ENCODE results near the gene CAPN2.

Gene CAPN2

DNA sequence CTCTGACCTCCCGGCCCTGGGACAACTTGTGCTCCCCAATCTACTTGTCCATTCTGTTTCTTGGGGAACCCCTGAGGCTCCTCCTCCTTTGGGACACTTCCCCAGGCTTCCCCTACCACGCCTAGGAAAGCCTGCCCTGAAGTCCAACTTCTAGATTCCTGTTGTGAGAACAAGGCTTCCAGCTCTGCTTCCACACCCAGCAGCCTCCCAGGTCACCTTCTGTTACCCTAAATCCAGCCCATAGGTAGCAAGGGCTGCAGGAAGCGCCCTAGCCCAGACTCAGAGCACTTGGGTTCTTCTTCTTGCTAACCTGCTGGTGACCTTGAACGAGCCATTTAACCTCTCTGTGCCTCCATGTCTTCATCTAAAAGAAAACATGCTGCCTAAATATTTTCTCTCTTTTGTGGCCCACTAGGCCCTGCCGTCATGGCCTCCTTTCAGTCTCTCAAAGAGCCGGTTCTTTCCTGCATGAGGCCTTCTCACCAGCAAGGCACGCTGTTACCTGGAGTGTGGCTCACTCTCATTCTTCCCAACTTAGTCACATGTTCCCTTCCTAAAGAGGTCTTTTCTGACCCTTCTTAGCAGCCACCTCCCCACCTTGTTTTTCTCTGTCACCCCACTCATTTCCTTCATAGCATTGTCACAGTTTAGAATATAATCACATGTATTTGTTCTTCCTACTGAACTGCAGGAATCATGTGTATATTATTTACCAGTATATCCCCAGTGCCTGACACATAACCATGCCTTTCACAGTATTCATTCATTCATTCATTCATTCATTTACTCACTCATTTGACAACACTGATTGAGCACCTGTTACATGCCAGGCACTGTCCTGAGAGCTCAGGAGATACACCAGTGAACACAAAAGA is 1.4 kb downstream of the CAPN2 start (continued):
- TF ChIP-seq ZNF202 (tag by site-specific recombination; IDR thresholded peaks at IDR 0.05; ENCODE audit: borderline replicate concordance) (no peak), ZSCAN4 (tag by site-specific recombination; IDR thresholded peaks at IDR 0.05) (no peak), ZNF157 (tag by site-specific recombination; IDR thresholded peaks at IDR 0.05) (no peak), ZNF596 (tag by site-specific recombination; IDR thresholded peaks at IDR 0.05) (peak; percentile 36; the same call in 1 of the 2 replicates), ZNF670 (tag by site-specific recombination; IDR thresholded peaks at IDR 0.05; ENCODE audit: low read depth) (no peak; the same call in 1 of the 2 replicates), ZSCAN16 (tag by site-specific recombination; IDR thresholded peaks at IDR 0.05) (no peak), PRDM4 (tag by site-specific recombination; IDR thresholded peaks at IDR 0.05) (no peak), ZFHX2 (tag by site-specific recombination; conservative IDR thresholded peaks at IDR 0.05) (no peak), ZNF114 (tag by site-specific recombination; IDR thresholded peaks at IDR 0.05) (no peak), PRDM1 (tag by site-specific recombination; IDR thresholded peaks at IDR 0.05) (peak; percentile 5; the same call in 1 of the 2 replicates), ZNF639 (tag by site-specific recombination; IDR thresholded peaks at IDR 0.05) (peak; percentile 14; the same call in 1 of the 2 replicates), PRDM10 (tag by site-specific recombination; IDR thresholded peaks at IDR 0.05) (no peak), ZNF423 (tag by site-specific recombination; IDR thresholded peaks at IDR 0.05) (no peak), SCRT1 (tag by site-specific recombination; IDR thresholded peaks at IDR 0.05; ENCODE audit: borderline replicate concordance) (peak; percentile 89), ZBTB20 (tag by site-specific recombination; IDR thresholded peaks at IDR 0.05) (no peak), ZNF416 (tag by site-specific recombination; IDR thresholded peaks at IDR 0.05) (no peak), ZNF488 (tag by site-specific recombination; IDR thresholded peaks at IDR 0.05) (no peak)
- TF ChIP-seq, protein P1, sequence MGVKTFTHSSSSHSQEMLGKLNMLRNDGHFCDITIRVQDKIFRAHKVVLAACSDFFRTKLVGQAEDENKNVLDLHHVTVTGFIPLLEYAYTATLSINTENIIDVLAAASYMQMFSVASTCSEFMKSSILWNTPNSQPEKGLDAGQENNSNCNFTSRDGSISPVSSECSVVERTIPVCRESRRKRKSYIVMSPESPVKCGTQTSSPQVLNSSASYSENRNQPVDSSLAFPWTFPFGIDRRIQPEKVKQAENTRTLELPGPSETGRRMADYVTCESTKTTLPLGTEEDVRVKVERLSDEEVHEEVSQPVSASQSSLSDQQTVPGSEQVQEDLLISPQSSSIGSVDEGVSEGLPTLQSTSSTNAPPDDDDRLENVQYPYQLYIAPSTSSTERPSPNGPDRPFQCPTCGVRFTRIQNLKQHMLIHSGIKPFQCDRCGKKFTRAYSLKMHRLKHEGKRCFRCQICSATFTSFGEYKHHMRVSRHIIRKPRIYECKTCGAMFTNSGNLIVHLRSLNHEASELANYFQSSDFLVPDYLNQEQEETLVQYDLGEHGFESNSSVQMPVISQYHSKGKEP (tag by site-specific recombination; IDR thresholded peaks at IDR 0.05): no peak
- TF ChIP-seq, protein P2, sequence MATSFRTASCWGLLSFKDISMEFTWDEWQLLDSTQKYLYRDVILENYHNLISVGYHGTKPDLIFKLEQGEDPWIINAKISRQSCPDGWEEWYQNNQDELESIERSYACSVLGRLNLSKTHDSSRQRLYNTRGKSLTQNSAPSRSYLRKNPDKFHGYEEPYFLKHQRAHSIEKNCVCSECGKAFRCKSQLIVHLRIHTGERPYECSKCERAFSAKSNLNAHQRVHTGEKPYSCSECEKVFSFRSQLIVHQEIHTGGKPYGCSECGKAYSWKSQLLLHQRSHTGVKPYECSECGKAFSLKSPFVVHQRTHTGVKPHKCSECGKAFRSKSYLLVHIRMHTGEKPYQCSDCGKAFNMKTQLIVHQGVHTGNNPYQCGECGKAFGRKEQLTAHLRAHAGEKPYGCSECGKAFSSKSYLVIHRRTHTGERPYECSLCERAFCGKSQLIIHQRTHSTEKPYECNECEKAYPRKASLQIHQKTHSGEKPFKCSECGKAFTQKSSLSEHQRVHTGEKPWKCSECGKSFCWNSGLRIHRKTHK (tag by site-specific recombination; IDR thresholded peaks at IDR 0.05): no peak
- TF ChIP-seq, protein P3, sequence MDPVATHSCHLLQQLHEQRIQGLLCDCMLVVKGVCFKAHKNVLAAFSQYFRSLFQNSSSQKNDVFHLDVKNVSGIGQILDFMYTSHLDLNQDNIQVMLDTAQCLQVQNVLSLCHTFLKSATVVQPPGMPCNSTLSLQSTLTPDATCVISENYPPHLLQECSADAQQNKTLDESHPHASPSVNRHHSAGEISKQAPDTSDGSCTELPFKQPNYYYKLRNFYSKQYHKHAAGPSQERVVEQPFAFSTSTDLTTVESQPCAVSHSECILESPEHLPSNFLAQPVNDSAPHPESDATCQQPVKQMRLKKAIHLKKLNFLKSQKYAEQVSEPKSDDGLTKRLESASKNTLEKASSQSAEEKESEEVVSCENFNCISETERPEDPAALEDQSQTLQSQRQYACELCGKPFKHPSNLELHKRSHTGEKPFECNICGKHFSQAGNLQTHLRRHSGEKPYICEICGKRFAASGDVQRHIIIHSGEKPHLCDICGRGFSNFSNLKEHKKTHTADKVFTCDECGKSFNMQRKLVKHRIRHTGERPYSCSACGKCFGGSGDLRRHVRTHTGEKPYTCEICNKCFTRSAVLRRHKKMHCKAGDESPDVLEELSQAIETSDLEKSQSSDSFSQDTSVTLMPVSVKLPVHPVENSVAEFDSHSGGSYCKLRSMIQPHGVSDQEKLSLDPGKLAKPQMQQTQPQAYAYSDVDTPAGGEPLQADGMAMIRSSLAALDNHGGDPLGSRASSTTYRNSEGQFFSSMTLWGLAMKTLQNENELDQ (tag by site-specific recombination; IDR thresholded peaks at IDR 0.05; ENCODE audit: low read depth): no peak
- TF ChIP-seq, protein P4, sequence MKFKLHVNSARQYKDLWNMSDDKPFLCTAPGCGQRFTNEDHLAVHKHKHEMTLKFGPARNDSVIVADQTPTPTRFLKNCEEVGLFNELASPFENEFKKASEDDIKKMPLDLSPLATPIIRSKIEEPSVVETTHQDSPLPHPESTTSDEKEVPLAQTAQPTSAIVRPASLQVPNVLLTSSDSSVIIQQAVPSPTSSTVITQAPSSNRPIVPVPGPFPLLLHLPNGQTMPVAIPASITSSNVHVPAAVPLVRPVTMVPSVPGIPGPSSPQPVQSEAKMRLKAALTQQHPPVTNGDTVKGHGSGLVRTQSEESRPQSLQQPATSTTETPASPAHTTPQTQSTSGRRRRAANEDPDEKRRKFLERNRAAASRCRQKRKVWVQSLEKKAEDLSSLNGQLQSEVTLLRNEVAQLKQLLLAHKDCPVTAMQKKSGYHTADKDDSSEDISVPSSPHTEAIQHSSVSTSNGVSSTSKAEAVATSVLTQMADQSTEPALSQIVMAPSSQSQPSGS (tag by site-specific recombination; IDR thresholded peaks at IDR 0.05; ENCODE audit: low read depth): no peak

Measured in HEK293 (cell line).